ENCODE data around the gene GRPEL2.

DNA sequence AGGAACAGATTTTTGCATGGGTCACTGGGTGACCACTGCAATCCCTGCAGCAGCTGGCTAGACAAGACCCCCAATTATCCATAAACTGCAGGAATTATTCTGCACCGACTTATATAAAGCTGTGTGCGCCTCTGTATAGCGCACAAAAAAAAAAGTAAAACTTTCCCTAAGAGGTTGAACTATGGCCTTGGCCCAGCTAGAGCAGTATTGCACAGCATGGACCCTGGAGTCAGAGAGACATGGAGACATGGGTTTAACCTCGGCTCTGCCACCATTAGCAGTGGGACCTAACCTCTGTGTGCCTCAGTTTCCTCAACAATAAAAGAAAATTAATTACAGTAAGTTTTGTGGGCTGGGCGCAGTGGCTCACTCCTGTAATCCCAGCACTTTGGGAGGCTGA, 17.1 kb upstream of the GRPEL2 start:
- TF ChIP-seq, protein P1, sequence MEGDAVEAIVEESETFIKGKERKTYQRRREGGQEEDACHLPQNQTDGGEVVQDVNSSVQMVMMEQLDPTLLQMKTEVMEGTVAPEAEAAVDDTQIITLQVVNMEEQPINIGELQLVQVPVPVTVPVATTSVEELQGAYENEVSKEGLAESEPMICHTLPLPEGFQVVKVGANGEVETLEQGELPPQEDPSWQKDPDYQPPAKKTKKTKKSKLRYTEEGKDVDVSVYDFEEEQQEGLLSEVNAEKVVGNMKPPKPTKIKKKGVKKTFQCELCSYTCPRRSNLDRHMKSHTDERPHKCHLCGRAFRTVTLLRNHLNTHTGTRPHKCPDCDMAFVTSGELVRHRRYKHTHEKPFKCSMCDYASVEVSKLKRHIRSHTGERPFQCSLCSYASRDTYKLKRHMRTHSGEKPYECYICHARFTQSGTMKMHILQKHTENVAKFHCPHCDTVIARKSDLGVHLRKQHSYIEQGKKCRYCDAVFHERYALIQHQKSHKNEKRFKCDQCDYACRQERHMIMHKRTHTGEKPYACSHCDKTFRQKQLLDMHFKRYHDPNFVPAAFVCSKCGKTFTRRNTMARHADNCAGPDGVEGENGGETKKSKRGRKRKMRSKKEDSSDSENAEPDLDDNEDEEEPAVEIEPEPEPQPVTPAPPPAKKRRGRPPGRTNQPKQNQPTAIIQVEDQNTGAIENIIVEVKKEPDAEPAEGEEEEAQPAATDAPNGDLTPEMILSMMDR (IDR thresholded peaks at IDR 0.05) = no peak
- TF ChIP-seq POLR2A (IDR thresholded peaks at IDR 0.05) = no peak
- no peak for TF ChIP-seq POLR2AphosphoS5 (IDR thresholded peaks at IDR 0.05)
- TF ChIP-seq EP300 (IDR thresholded peaks at IDR 0.05) = no peak

Measured in sigmoid colon (tissue), 4 donors.